ENCODE data around the gene TNFRSF6B.
"Not testable (repeated sequence)": the region's sequence is repeated elsewhere in the genome, so short reads cannot be mapped to it uniquely, and the experiment has no call there.

TNFRSF6B gene, protein sequence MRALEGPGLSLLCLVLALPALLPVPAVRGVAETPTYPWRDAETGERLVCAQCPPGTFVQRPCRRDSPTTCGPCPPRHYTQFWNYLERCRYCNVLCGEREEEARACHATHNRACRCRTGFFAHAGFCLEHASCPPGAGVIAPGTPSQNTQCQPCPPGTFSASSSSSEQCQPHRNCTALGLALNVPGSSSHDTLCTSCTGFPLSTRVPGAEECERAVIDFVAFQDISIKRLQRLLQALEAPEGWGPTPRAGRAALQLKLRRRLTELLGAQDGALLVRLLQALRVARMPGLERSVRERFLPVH

DNA sequence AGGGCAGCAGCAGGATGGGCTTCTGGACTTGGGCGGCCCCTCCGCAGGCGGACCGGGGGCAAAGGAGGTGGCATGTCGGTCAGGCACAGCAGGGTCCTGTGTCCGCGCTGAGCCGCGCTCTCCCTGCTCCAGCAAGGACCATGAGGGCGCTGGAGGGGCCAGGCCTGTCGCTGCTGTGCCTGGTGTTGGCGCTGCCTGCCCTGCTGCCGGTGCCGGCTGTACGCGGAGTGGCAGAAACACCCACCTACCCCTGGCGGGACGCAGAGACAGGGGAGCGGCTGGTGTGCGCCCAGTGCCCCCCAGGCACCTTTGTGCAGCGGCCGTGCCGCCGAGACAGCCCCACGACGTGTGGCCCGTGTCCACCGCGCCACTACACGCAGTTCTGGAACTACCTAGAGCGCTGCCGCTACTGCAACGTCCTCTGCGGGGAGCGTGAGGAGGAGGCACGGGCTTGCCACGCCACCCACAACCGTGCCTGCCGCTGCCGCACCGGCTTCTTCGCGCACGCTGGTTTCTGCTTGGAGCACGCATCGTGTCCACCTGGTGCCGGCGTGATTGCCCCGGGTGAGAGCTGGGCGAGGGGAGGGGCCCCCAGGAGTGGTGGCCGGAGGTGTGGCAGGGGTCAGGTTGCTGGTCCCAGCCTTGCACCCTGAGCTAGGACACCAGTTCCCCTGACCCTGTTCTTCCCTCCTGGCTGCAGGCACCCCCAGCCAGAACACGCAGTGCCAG, at the start of gene TNFRSF6B:
TSS of gene TNFRSF6B (plus strand) at position 25 of the 729 bp plus-strand sequence. CDS start at position 141, 116 bp downstream.
- no peak for DNase-seq (ENCODE audit: low read depth in 2 of 2)

GRCh38 chr20:63648190-63648589, 48.3 kb upstream of the TNFRSF6B start:
- no peak for DNase-seq (ENCODE audit: low read depth in 2 of 2)

DNA sequence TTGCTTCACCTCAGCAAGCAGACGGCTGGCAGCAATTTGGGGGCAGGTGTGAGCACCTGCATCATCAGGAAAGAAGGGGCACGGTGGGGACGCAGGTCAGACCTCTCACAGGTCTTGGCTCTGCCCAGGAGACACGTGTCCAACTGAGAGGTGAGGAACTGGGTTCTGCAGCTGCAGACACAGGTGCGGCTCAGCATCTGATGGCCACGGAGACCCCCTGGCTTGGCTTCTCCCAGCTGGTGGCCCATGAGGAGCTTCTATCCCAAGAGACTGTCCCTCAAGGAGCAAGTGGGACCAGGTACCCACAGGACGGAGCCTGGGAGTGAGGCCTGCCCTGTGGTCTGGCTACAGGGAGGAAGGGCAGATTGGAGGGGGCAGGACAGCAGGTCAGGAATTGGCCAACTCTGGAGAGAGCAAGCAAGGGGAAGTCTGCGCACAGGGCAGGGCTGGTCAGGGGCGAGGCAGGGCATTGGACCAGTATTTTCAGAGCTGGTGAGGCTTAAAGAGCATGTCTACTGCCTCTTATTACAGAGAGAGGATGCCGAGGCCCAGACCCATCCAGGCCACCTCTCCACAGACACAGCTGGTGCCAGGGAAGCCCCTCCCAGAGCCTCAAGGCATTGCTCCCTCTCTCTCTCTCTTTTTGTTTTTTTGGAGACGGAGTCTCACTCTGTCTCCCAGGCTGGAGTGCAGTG, 47.4 kb upstream of the TNFRSF6B start:
- DNase-seq (ENCODE audit: low read depth in 2 of 2): no peak

DNA sequence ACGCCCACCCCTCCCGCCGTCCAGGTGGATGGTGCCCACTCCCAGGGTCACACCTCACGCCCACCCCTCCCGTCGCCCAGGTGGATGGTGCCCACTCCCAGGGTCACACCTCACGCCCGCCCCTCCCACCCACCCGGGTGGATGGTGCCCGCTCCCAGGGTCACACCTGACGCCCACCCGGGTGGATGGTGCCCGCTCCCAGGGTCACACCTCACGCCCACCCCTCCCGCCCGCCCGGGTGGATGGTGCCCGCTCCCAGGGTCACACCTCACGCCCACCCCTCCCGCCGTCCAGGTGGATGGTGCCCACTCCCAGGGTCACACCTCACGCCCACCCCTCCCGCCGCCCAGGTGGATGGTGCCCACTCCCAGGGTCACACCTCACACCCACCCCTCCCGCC, 46.0 kb upstream of the TNFRSF6B start:
- DNase-seq (ENCODE audit: low read depth in 2 of 2): not testable (repeated sequence)

GRCh38 chr20:63651942-63652191, 44.6 kb upstream of the TNFRSF6B start:
- DNase-seq (ENCODE audit: low read depth in 2 of 2): no peak

DNA sequence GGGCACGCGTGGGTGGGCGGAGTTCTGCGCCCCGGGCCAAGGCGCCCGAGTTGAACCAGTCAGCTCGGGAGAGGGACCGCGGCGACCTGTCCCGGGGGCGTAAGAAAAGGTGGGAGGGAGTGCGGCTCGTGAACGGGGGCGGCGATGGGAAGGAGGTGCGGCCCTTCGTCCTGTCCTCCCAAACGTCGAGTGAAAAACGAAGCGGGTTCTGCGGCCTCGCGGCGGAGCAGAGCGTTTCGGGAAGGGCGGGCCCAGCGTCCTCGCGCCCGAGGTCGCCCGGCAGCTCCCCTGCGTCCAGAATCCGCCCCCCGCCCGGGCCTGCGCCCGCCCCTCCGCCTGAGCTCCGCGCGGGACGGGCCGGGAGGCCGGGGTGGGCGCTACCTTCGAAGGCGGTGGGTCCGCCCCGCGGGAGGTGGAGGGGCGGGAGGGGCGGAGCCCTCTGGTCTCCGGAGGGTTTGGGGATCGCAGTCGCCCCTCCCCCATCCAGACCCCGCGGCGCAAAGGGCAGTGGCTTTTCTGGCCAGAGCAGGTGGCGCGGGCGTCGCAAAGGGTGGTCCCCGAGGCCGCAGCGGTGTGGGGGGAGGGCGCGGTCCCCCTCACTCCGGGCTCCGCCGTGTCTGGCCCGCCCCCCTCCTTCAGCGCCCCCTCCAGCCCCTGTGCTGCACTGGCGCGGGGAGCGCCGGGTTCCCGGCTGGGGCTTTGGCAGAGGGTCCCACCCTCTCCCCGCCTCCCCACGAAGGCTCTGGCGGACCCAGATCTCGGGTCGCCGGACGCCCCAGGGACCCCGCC, 44.1 kb upstream of the TNFRSF6B start:
- DNase-seq (ENCODE audit: low read depth in 2 of 2): peak in 1 of 2 donors; percentile 45

DNA sequence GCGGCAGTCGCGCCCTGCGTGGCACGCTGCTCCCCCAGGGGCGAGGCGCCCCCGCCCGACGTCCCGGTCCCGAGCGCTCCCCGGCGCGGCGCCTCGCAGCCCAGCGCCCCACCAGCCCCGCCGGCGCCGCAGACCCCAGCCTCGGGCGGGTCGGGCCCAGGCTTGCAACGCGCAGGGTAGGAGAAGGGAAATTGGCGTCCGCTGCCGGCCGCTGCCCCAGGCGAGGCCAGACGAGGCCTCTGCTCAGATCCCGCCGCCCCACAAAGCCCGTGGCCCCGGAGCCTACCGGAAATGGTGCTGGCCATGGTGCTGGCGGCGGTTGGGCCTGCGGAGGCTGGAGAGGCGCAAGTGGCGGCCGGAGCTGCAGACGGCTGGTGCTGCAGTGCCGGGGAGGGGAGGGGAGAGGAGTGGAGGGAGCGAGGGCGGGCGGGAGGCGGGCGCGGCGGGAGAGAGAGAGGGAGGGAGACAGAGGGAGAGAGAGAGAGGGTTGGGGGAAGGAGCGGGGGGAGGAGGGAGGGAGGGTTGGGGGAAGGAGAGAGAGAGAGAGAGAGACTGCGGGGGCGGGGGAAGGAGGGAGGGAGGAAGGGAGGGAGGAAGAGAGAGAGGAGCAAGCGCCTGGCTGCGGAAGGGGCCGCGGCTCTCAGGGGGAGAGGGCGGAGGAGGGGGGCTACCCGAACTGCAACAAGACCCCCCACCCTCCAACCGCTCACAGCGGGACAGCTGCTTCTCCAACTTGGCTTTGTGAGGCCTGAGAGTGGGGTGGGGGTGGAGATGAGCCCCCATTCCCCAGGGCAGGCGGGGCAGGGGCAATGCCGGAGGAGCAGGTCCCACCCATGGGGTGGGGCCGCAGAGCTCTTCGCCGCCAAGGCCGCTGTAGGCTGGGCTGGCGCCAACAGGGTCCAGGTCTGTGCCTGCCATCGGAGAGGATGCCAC, 43.1 kb upstream of the TNFRSF6B start, which contains the start of gene STMN3:
TSS of gene STMN3 (minus strand) at position 384 of the 933 bp plus-strand sequence. CDS start at position 305, 79 bp downstream.
- DNase-seq (ENCODE audit: low read depth in 2 of 2): peak; percentile 34 to 58

- DNase-seq (ENCODE audit: low read depth in 2 of 2): no peak
Observed at GRCh38 chr20:63653974-63654668, 42.3 kb upstream of the TNFRSF6B start.

DNA sequence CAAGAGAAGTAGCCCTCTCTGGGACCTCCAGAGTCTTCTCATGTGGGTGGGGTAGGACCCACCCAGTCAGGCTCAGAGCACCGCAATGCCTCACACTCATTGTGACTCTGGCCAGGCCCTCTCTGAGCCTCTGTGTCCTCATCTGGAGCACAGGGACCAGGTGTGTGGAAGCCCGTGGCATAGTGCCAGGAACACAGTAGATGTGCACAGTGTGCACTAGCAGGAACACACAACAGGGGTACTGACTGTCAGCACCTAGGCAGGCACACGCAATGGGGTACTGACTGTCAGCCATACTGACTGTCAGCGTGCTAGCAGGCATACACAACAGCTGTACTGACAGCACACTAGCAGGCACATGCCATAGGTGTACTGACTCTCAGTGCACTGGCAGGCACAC, 41.2 kb upstream of the TNFRSF6B start:
- no peak for DNase-seq (ENCODE audit: low read depth in 2 of 2)

GRCh38 chr20:63656451-63656850, 40.0 kb upstream of the TNFRSF6B start:
- DNase-seq (ENCODE audit: low read depth in 2 of 2): no peak

DNA sequence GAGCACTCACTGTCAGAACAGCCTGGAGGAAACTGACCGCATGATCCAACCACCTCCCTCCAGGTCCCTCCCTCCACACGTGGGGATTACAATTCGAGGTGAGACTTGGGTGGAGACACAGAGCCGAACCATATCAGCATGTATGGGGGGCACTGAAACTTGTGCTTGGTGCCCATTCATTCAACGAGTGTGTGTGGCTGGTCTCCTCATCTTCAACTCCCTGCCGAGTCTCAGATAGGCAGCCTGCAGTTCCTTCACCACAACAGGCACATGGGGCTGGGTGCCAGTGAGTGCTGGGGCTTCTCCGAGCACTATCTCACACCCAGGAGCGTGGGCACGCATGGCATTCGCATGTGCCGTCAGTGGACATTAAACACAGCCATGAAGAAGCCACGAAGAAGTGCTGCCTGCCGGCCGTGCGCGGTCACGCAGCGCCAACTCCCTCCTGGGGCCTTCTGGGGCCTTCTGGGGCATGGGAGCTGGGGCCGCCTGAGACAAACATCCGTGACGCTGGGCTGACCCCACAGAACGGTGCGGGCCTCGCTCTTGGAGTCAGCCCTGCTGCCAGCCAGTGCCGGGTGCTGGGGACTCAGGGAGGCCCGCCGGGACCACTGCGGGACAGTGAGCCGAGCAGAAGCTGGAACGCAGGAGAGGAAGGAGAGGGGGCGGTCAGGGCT, 39.1 kb upstream of the TNFRSF6B start:
- DNase-seq (ENCODE audit: low read depth in 2 of 2): no peak

GRCh38 chr20:63657937-63658748, 38.3 kb upstream of the TNFRSF6B start, which contains the start of gene RTEL1:
Gene RTEL1, plus strand, starts transcription at chr20:63658312. Its CDS starts 1,091 bp downstream, at chr20:63659403.
- DNase-seq (ENCODE audit: low read depth in 2 of 2): peak; percentile 76 to 82

- no peak for DNase-seq (ENCODE audit: low read depth in 2 of 2)
Observed at GRCh38 chr20:63658749-63659187, 37.7 kb upstream of the TNFRSF6B start.

DNA sequence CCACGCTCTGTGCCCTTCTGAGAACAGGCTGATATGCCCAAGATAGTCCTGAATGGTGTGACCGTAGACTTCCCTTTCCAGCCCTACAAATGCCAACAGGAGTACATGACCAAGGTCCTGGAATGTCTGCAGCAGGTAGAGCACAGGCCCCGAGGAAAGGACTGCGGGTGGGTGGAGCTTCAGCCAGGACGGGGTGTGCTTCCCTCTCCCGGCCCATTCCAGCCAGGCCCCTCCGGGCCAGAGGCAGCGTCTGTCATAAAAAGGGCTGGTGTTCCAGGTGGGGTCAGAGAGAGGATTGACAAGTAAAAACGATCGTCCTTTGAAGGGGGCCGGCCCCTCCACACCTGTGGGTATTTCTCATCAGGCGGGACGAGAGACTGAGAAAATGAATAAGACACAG, 37.1 kb upstream of the TNFRSF6B start:
- DNase-seq (ENCODE audit: low read depth in 2 of 2): no peak

- DNase-seq (ENCODE audit: low read depth in 2 of 2): not testable (repeated sequence)
Observed at GRCh38 chr20:63660174-63660573, 36.3 kb upstream of the TNFRSF6B start.

- DNase-seq (ENCODE audit: low read depth in 2 of 2): no peak
Observed at GRCh38 chr20:63660622-63661021, 35.8 kb upstream of the TNFRSF6B start.

GRCh38 chr20:63661108-63661507, 35.3 kb upstream of the TNFRSF6B start:
- no peak for DNase-seq (ENCODE audit: low read depth in 2 of 2)

- no peak for DNase-seq (ENCODE audit: low read depth in 2 of 2)
Observed at GRCh38 chr20:63661959-63662812, 34.3 kb upstream of the TNFRSF6B start.
